GM18861 (cell line): ENCODE measurements around the gene PRDM4.
"Not testable (repeated sequence)": the region's sequence is repeated elsewhere in the genome, so short reads cannot be mapped to it uniquely, and the experiment has no call there.

Source experiments
- ATAC-seq: cut with Tn5 transposase; IDR thresholded peaks from one replicate; pipeline ENCODE4 v1.9.1; 2021; ENCODE audit not compliant: unreplicated experiment

The PRDM4 gene

DNA sequence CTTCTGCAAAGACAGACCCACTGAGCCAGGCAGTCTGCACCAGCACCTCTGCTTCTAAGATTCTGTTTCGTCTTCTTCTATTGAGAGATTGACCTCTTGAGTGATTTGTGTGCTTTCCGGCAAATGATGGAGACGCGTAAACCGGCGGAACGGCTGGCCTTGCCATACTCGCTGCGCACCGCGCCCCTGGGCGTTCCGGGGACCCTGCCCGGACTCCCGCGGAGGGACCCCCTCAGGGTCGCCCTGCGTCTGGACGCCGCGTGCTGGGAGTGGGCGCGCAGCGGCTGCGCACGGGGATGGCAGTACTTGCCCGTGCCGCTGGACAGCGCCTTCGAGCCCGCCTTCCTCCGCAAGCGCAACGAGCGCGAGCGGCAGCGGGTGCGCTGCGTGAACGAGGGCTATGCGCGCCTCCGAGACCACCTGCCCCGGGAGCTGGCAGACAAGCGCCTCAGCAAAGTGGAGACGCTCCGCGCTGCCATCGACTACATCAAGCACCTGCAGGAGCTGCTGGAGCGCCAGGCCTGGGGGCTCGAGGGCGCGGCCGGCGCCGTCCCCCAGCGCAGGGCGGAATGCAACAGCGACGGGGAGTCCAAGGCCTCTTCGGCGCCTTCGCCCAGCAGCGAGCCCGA lies 14.3 kb upstream of the PRDM4 start:
- no peak for ATAC-seq

DNA sequence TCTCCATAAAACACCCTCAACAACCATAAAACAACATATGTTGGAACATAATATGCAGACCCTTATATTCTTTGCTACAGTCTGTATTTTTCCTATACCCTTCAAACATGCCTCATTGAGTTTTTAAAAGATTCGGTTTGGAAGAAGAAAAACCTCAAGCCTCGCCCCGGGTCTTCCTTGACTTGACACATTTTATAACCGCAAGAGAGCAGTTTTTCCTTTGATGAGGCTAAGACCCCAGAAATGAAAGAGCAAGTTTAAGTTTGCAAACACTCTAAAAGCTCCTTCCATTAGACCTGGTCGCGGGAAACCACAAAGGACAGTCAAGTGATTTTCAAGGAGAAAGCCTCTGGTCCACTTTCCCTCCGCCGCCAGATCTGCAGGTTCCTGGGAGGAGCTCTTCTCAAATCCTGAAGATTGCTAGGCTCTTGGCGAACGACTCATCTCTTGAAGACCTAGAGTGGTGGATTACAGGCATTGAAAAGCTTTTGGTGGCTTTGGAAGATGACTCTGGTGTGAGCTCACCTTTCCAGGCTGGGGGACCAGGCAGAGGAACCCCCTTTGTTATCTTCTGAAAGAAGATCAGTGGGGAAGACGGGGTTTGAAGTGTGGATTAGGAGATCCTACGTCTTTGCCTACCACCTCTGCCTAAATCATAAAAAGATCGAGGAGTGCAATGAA lies 13.6 kb upstream of the PRDM4 start, which contains the start of gene ASCL4:
ASCL4 (plus strand) TSS at position 356 of the 681 bp plus-strand sequence. CDS start 515 bp downstream, outside the sequence.
- ATAC-seq = no peak

DNA sequence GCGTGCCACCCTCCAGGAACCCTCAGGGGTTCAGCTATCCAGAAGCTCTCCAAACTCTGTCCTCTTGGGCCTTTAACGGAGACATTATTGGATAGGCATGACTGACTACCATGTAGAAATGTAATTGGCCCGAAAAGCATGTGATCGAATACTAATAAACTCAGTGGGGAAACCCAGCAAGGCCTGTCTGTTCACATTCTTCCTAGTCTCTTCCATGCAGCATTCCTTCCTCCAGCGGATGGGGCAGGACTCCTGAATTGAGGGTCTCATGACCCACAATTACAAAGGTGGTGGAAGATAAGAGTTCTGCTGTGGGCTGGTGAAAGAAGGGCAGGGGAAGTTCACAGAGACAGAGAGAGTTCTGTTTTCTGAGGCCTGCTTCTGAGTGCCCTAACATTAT lies 6.5 kb upstream of the PRDM4 start:
- ATAC-seq = no peak

DNA sequence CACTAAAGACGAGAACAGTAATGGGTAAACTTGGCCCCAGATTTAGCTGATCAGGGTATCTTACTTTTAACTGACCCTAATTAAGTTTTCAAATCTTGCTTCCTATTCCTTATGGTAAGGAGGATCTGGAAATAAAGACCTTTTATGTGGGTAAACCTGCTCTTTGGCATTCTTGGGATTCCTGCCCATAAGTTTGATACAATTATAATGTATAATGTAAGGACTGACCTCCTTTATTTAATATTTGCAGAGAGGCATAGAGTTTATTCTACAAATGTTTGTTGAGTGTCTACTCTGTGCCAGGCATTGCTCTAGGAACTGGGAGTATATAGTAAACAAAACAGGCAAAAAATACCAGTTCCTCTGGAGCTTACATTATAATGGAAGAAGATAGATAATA lies 4.4 kb upstream of the PRDM4 start:
- ATAC-seq = no peak

DNA sequence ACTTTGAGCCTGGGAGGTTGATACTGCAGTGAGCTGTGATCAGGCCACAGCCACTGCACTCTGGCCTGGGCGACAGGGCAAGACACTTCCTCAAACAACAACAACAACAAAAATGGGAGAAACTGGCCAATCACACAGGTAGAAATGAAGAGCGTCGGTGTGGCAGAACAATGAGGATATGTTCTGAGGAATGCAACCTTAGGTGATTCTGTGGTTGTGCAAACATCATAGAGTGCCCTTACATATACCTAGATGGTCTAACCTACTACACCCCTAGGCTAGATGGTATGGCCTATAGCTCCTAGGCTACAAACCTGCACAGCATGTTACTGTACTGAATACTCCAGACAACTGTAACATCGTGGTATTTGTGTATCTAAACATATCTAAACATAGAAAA lies 3.7 kb upstream of the PRDM4 start:
- ATAC-seq = no peak

DNA sequence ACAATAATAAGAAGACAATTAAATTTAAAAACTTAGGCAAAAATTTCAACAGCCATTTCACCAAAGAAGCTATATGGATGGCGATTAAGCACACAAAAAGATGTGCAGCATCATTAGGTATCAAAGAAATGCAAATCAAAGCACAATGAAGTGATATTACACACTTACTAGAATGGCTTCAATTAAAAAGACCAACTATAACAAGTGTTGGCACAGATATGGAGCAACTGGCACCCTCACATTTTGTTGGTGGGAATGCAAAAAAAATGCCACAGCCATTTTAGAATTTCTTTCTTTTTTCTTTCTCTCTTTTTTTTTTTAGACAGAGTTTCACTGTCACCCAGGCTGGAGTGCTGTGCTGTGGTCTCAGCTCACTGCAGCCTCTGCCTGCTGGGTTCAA lies 1.9 kb upstream of the PRDM4 start:
- no peak for ATAC-seq

DNA sequence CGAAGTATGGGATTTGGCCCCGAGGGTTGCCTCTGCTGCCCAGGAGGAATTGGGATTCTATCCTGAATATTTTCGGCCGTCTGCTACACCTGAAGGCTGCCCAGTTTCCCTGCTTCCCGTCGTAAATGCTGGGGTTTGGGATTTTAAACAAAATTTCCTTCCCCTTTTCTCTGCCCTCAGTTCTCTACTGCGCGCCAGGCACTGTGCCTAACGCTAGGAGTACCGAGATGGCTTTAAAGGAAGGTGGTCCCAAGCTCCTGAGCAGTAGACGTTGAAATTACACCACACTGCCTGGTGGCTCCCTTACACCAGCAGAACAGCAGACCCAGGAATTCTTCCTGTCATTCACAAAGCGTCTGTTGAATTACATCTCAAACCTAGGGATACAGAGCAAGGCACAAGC lies 566 bp upstream of the PRDM4 start:
- no peak for ATAC-seq

DNA sequence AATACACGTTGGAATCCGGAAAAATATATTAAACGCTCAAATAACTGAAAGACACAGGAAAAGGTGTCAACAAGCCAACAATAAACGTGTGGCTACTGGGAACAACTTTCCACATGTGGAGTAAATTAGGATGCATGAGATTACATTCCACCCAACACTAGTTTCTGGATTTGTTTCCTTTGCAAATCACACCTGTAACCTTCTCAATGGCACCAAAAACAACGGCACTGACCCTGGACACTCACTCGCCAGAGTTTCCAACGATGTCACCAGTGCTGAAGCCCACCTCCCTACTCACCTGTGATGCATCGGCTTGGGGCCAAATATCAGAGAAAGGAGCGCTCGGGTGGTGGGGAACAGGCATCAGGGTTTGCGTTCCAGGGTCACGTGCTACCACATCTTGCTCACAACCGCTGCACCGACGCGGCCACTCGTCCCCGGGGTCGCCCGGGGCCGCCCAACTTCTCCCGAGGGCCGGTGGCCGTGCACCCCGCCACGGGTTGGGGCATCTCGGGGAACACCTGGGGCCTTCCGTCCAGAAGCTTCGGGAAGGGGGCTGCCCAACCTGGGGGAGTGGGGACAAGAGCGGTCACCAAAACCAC lies 629 bp downstream of the PRDM4 start:
- ATAC-seq = no peak

DNA sequence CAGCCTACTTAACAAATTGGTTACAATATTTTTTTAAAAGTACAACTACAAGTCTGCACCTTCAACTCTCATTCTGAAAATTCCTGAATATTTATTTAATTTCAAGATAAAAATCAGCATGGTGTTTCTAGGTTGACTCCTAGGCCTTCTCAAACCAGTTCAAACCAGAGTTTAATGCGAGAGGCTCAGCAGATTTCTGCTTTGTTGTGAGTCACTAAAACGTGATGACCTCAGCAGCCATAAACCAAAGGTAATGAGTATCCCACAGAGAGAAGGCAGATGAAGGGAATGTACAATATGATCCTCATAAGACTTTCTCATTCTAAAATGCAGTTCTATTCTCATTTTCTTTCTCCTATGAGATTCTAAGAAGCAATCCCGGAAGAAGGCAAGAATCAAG lies 1.5 kb downstream of the PRDM4 start:
- ATAC-seq = no peak

DNA sequence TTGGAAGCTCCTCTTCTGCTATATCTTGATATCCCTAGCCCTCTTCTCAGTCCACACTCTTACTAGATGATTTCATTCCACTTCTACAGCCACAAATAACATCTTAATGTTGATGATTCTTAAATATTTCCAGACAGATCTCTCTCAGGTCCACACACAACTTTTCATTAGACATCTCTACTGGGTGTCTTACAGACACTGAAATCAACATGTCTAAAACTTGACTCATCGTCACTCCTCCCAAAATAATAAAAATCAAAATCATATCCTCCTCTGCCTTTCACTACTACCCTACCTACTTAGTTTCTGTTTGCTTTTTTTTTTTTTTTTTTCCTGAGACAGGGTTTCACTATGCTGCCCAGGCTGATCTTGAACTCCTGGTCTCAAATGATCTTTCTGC lies 11.9 kb downstream of the PRDM4 start:
- ATAC-seq = no peak

DNA sequence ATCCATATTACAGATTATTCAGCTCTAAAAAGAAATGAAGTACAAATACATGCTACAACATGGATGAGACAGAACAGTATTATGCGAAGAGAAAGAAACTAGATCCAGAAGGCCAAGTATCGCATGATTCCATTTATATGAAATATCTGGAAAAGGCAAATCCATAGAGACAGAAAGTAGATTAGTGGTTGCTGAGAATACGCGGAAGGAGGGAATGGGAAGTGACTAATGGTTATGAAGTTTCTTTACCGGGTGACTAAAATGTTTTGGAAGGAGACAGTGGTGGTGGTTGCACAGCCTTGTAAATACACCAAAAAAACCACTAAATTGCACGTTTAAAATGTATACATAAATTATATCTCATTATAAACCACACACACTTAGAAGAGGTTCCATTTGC lies 12.5 kb downstream of the PRDM4 start:
- no peak for ATAC-seq

DNA sequence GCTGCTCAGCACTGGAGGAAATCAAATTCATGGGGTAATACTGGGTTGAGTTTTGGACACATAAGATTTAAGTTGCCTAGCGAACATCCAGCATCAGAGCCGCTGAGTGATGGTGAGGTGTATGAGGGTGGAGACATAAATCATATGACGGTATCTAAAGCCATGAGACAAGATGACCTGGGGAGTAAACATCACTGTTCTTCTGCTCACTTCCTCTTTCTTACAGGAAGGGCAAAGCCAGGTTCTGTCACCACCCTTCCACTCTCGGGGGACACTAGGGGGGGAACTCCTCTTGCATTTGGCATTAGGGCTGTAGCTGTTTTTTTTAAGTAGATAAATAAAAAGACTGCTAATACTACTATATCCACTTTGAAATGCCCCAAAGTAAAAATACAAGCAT lies 24.0 kb downstream of the PRDM4 start:
- peak; percentile 98 for ATAC-seq

DNA sequence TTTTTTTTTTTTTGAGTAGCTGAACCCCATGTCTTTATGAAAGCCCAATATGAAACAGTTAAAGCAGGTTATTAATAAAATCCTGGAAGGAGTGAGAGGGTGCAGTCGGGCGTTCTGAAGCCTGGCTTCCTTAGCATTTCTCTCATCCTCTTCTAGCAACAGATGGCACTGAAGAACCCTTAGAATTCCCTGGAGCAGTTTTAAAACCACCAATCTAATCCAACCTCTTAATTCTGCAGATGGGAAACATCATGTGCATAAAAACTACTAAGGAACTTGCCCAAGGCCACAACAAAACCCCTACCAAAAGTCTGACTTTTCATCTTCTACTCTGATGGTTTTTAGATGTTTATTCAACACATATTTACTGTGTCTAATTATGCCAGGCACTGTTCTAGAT lies 25.2 kb downstream of the PRDM4 start:
- no peak for ATAC-seq

DNA sequence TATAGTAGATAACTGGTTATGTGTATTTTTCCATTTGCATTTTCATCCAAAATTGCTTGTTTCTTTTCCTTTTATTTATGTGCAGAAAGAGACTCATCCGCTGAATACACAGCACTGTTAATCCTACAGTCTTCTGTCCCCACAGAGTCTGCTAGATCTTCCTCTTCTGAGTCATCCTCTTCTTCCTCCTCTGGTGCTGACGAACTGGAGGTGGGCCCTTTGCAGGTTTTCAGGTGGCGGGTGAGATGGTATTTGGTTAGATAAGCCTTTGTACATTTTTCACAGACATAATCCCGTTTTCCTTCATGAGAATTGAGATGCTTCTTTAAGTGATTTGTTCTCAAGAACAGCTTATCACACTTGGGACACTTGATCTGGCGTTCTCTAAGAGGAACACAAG lies 26.8 kb downstream of the PRDM4 start:
- ATAC-seq = no peak

DNA sequence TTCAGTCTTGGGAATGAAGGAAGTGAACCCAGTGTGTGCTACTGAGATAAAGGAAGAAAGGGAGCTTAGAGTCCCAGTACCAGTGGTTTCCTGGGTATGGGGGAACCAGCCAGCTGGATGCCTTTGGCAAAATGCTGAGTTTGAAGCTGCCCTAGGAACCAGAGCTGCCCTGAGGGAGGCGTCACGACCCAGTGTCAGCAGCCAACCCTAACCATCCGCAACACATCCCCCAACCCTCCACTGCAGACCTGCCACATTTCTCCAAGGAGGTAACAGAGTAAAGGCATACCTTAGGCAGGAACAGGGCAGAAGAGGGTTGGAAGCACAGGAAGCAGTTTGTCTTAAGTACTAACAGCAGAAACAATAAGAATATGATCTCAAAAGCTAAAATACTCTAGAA lies 28.6 kb downstream of the PRDM4 start:
- no peak for ATAC-seq

DNA sequence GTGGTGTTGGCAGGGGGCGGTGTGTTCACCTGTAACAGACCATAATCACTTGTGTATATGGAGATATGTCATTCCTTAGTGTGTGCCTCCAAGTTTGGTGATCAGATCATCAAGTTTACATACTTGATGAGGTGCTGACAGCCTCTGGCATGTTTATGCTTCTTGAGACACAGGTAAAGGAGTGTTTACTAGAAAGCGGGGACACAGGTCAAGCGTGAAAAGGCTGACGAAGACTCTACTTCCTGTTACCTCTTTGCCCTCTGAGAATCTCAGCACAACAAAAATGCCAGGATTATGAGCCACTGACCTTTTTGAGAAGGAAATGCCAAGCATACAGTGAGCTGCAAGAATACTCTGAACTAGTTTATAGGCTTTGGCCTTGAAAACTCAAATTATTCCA lies 29.6 kb downstream of the PRDM4 start:
- peak; percentile 51 for ATAC-seq

DNA sequence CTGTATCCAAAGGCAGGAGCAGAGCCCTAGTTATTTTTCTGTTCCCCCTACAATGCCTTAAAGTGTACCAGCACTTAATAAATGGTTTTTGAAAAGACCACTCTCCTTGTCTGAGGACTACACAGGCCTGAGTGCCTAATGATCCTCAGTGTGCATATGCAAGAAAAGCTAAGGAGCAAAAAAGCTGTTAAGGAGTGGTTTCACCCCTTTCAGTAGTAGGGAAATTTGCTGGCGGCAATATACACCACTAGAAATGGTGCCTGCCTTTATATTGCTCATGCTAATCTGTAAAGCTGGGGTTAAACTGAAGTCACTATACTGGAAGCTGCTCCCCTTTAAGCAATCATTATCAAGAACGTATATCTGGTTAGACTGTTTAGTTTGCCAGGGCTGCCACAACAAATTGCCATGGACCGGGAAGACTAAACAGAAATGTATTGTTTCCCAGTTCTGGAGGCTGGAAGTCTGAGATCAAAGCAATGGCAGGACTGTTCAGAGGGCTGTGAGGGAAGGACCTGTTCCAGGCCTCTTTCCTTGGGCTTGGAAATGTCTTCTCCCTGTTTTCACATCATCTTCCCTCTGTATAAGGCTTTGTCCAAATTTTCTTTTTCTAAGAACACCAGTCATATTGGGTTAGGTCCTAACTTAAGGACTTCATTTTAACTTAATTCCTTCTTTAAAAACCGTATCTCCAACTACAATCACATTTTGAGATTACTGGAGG lies 30.2 kb downstream of the PRDM4 start:
- ATAC-seq = no peak

DNA sequence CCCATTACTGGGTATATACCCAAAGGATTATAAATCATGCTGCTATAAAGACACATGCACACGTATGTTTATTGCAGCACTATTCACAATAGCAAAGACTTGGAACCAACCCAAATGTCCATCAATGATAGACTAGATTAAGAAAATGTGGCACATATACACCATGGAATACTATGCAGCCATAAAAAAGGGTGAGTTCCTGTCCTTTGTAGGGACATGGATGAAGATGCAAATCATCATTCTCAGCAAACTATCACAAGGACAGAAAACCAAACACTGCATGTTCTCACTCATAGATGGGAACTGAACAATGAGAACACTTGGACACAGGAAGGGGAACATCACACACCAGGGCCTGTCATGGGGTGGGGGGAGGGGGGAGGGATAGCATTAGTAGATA lies 33.2 kb downstream of the PRDM4 start:
- ATAC-seq = not testable (repeated sequence)

DNA sequence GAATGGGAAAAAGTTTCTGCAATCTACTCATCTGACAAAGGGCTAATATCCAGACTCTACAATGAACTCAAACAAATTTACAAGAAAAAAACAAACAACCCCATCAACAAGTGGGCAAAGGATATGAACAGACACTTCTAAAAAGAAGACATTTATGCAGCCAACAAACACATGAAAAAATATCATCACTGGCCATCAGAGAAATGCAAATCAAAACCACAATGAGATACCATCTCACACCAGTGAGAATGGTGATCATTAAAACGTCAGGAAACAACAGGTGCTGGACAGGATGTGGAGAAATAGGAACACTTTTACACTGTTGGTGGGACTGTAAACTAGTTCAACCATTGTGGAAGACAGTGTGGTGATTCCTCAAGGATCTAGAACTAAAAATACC lies 33.6 kb downstream of the PRDM4 start:
- ATAC-seq = not testable (repeated sequence)

DNA sequence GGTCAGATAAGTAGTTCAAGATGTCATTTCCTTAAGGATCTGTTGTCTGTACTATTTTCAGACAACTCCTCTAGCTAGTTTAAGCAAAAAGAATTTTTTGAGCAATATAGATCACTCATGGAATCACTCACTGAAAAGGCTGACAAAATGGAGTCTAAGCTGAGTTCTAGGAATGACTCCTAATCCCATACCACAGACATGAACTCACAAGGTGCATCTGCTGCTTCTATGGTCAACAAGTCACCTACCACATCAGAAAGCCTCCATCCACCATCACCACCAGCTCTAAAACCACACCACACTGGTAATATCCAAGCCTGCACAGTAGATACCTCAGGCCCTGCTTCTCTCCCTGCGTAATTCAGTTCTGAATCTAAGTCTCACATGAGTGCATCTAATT lies 42.3 kb downstream of the PRDM4 start:
- ATAC-seq = no peak

DNA sequence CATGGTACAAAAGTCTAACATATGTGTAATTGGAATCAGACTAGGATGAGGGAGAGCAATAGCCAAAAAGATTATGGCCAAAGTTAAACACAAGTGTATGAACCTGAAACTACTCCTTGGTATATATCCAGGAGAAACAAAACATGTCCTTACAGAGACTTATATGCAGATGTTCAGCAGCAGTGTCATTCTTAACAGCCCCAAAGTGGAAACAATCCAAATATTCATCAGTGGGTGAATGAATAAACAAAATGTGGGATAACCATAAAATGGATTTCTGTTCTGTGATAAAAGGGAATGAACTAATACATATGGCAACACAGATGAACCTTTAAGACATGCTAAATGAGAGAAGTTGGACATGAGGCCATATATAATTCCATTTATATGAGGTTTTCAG lies 45.2 kb downstream of the PRDM4 start:
- ATAC-seq = no peak

DNA sequence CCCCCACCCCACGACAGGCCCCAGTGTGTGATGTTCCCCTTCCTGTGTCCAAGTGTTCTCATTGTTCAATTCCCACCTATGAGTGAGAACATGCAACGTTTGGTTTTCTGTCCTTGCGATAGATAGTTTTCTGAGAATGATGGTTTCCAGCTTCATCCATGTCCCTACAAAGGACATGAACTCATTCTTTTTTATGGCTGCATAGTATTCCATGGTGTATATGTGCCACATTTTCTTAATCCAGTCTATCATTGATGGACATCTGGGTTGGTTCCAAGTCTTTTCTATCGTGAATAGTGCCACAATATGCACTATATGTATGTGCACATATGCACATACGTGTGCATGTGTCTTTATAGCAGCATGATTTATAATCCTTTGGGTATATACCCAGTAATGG lies 55.4 kb downstream of the PRDM4 start:
- not testable (repeated sequence) for ATAC-seq
